C4-2B (cell line): ENCODE results near the gene SPATA12.

Experiments used
- ZFX ChIP-seq: fragments of 450-650 bp; IDR thresholded peaks from 2 replicates; pipeline ENCODE4 v1.6.1; 2017
- TF ChIP-seq, protein P1 (sequence below): fragments of 450-650 bp; conservative IDR thresholded peaks from 2 replicates; pipeline ENCODE4 v1.5.1; 2017; ENCODE audit warnings: mild to moderate bottlenecking

DNA sequence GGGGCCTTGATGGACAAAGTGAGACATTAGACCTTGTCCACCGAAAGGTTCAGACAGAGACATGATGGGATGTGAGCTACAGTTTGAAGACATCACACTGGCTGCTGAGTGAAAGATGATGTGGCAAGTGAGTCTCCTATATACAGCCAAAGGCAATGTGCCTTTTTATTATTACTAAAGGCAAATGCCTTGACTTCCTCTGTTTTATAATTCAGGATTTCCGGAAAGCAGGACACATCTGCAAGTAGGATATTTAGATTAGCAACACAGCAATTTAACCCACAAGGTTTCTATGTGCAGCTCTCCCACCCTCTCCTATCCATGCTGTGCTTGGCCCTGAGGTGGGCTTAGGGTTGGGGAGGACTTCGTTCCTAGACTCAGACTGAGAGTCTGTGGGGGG lies 20.7 kb downstream of the SPATA12 start:
- no peak for TF ChIP-seq ZFX
- TF ChIP-seq, protein P1, sequence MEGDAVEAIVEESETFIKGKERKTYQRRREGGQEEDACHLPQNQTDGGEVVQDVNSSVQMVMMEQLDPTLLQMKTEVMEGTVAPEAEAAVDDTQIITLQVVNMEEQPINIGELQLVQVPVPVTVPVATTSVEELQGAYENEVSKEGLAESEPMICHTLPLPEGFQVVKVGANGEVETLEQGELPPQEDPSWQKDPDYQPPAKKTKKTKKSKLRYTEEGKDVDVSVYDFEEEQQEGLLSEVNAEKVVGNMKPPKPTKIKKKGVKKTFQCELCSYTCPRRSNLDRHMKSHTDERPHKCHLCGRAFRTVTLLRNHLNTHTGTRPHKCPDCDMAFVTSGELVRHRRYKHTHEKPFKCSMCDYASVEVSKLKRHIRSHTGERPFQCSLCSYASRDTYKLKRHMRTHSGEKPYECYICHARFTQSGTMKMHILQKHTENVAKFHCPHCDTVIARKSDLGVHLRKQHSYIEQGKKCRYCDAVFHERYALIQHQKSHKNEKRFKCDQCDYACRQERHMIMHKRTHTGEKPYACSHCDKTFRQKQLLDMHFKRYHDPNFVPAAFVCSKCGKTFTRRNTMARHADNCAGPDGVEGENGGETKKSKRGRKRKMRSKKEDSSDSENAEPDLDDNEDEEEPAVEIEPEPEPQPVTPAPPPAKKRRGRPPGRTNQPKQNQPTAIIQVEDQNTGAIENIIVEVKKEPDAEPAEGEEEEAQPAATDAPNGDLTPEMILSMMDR: no peak
